Stimulated activated naive CD8-positive, alpha-beta T cell treated with anti-CD3 and anti-CD28 coated beads, Interleukin-15, amount 100 ng/mL, for 72 hours (primary cell): Measurements from ENCODE around the gene PIK3R4.
A peak's percentile ranks its signal among the peaks of the same experiment; 100 is the strongest.

ENCODE experiments used
- ATAC-seq: fragments of 150-1000 bp; cut with Tn5 transposase; 2 replicates; pipeline ENCODE4 v1.10.0; 2021; ENCODE audit warnings: mild to moderate bottlenecking, moderate library complexity
- DNase-seq, 2 donors: peaks; one replicate each; pipeline ENCODE4 v3.0.0; 2021 to 2022
- H3K27ac Mint-ChIP-seq, 2 donors: one replicate each; pipeline ENCODE4 v1.8.0; 2022; ENCODE audit warnings: mild to moderate bottlenecking in 2 of 2, mixed read lengths in 2 of 2, moderate library complexity in 2 of 2
- H3K27me3 Mint-ChIP-seq: one replicate; pipeline ENCODE4 v1.8.0; 2022; ENCODE audit warnings: mixed read lengths
- H3K4me1 Mint-ChIP-seq: one replicate; pipeline ENCODE4 v1.8.0; 2022; ENCODE audit warnings: mild to moderate bottlenecking, mixed read lengths
- H3K4me3 Mint-ChIP-seq, 2 donors: one replicate each; pipeline ENCODE4 v1.8.0; 2022; ENCODE audit warnings: mild to moderate bottlenecking in 2 of 2, mixed read lengths in 2 of 2, moderate library complexity in 1 of 2
- H3K9me3 Mint-ChIP-seq, 2 donors: one replicate each; pipeline ENCODE4 v1.8.0; 2022; ENCODE audit warnings: mixed read lengths in 2 of 2

The PIK3R4 gene

GRCh38 chr3:130758624-130759369, 12.2 kb upstream of the PIK3R4 start:
- ATAC-seq (no peak), DNase-seq (no peak)
- peaks cover 3% of the 10 kb centered on the region for H3K27me3 Mint-ChIP-seq
- no peaks in the 10 kb centered on the region for H3K9me3 Mint-ChIP-seq
- H3K4me3 Mint-ChIP-seq: no peak overlapping the region
- peaks cover 11% of the 10 kb centered on the region for H3K4me1 Mint-ChIP-seq
- H3K27ac Mint-ChIP-seq: no peak overlapping the region

DNA sequence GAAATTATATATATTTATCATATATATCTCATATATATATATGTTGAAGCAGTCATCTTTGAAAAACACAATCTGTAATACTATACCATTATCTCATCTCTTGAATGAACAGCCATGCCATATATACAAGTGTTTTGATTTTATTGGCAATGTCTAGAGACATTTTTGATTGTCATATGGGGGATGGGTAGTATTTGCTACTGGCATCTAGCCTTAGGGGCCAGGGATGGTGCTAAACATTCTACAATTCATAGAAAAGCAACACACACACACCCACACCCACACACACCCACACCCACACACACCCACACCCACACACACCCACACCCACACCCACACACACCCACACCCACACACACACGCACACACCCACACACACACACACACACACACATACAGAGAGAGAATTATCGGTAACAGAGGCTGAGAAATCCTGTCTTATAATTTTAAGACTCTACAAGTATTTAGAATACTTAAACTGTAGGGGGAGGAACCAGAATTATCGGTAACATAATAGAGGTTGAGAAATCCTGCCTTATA, 11.1 kb upstream of the PIK3R4 start:
- Mint-ChIP-seq H3K9me3 (no peaks in the 10 kb centered on the region), H3K4me3 (no peak overlapping the region), H3K27ac (peak overlapping the region in 1 of 2 donors; percentile 54), H3K27me3 (no peaks in the 10 kb centered on the region), H3K4me1 (peaks cover 11% of the 10 kb centered on the region)
- DNase-seq (no peak), ATAC-seq (no peak)

GRCh38 chr3:130755666-130756065, 9.0 kb upstream of the PIK3R4 start:
- H3K27ac Mint-ChIP-seq: no peak overlapping the region
- H3K4me3 Mint-ChIP-seq: no peak overlapping the region
- DNase-seq (no peak), ATAC-seq (no peak)
- H3K9me3 Mint-ChIP-seq: no peaks in the 10 kb centered on the region
- no peaks in the 10 kb centered on the region for H3K4me1 Mint-ChIP-seq
- H3K27me3 Mint-ChIP-seq: no peaks in the 10 kb centered on the region

GRCh38 chr3:130748981-130749380, 2.4 kb upstream of the PIK3R4 start:
- Mint-ChIP-seq H3K9me3 (no peaks in the 10 kb centered on the region), H3K27ac (no peak overlapping the region), H3K4me3 (no peak overlapping the region), H3K4me1 (peaks cover 25% of the 10 kb centered on the region), H3K27me3 (no peaks in the 10 kb centered on the region)
- DNase-seq (no peak), ATAC-seq (no peak)

DNA sequence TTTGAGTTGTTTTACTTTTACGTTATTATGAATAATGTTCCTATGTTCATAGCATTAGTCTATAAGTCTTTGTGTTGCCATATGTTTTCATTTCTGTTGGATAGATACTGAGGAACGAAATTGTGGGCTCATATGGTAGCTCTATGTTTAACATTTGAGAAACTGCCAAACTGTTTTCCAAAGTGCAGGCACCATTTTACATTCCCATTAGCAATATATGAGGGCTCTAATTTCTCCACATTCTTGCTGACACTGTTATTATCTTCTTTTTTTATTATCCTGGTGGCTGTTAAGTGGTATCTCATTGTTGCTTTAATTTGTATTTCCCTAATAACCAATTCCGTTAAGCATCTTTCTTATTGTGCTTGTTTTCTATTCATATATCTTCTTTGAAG, 1.8 kb upstream of the PIK3R4 start:
- peaks cover 30% of the 10 kb centered on the region for H3K4me1 Mint-ChIP-seq
- H3K27me3 Mint-ChIP-seq: no peaks in the 10 kb centered on the region

GRCh38 chr3:130743354-130743753, 3.3 kb downstream of the PIK3R4 start:
- peak overlapping the region; percentile 44 to 56 for H3K4me3 Mint-ChIP-seq
- no peaks in the 10 kb centered on the region for H3K9me3 Mint-ChIP-seq
- H3K4me1 Mint-ChIP-seq: peaks cover 64% of the 10 kb centered on the region
- H3K27ac Mint-ChIP-seq: no peak overlapping the region
- DNase-seq (no peak), ATAC-seq (no peak)
- no peaks in the 10 kb centered on the region for H3K27me3 Mint-ChIP-seq

More for the DNA sequence above, 1.8 kb upstream of the PIK3R4 start:
- no peaks in the 10 kb centered on the region for H3K9me3 Mint-ChIP-seq
- H3K27ac Mint-ChIP-seq: peak overlapping the region in 1 of 2 donors; percentile 84
- peak overlapping the region; percentile 85 to 88 for H3K4me3 Mint-ChIP-seq
- DNase-seq: no peak
- ATAC-seq: no peak

DNA sequence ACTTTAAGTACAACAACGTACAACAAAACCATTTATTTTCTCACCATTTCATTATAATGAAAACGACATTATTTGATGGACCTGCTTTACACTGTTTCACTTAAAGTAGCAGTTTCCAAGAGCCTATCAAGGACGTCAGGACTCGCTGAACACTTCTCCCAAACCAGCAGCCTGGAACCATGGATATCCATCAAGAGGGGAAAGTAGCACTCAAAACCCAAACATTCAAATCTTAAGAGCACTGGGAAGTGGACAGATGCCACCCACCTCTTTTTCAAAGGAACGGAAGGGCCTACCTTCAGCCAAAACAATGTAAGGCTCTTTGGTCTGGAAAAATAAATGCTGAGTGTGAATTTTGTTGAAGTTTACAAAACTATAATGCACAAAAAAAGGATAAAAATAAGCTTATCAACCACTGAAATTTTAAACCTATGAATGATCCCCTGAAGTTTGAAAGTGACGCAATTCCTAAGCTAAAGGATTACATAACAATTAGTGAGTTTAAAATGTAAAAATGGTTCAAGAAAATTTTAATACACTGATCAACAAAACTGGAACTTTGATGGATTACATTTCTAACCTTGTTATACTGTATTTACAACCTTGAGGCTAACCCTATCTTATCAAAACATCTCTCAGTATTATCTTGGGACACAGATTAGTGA, 4.6 kb downstream of the PIK3R4 start:
- peak overlapping the region in 1 of 2 donors; percentile 10 for H3K4me3 Mint-ChIP-seq
- H3K27me3 Mint-ChIP-seq: no peaks in the 10 kb centered on the region
- H3K27ac Mint-ChIP-seq: no peak overlapping the region
- no peaks in the 10 kb centered on the region for H3K9me3 Mint-ChIP-seq
- peaks cover 70% of the 10 kb centered on the region for H3K4me1 Mint-ChIP-seq
- ATAC-seq (no peak), DNase-seq (no peak)

GRCh38 chr3:130739848-130740247, 6.8 kb downstream of the PIK3R4 start:
- Mint-ChIP-seq H3K4me3 (no peak overlapping the region), H3K27ac (no peak overlapping the region), H3K4me1 (peaks cover 64% of the 10 kb centered on the region), H3K27me3 (no peaks in the 10 kb centered on the region), H3K9me3 (no peaks in the 10 kb centered on the region)
- DNase-seq: no peak
- no peak for ATAC-seq

DNA sequence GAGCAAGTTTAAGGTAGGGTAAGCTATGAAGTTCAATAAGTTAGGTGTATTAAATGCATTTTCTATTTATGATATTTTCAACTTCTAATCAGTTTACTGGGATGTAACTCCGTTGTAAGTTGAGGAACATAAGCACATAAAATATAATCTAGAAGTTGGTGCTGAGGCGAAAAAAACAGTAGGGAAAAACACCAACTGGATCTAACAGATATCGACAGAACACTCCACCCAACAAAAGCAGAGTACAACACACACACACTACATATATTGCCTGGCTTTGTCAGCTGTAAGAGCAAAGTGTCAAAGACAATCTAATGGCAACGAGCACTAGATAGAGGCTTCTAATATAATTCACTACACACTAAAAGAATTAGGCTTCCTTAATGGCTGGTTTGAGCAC, 8.4 kb downstream of the PIK3R4 start:
- Mint-ChIP-seq H3K4me3 (no peak overlapping the region), H3K27me3 (no peaks in the 10 kb centered on the region), H3K9me3 (no peaks in the 10 kb centered on the region), H3K4me1 (peaks cover 48% of the 10 kb centered on the region), H3K27ac (no peak overlapping the region)
- no peak for DNase-seq
- no peak for ATAC-seq

- Mint-ChIP-seq H3K9me3 (no peaks in the 10 kb centered on the region), H3K27me3 (no peaks in the 10 kb centered on the region), H3K27ac (no peak overlapping the region), H3K4me3 (no peak overlapping the region), H3K4me1 (peaks cover 42% of the 10 kb centered on the region)
- ATAC-seq: no peak
- no peak for DNase-seq
These were observed 9.0 kb downstream of the PIK3R4 start for GRCh38 chr3:130737622-130738021.

GRCh38 chr3:130733236-130733875, 13.3 kb downstream of the PIK3R4 start:
- H3K4me3 Mint-ChIP-seq: no peak overlapping the region
- H3K27me3 Mint-ChIP-seq: no peaks in the 10 kb centered on the region
- H3K4me1 Mint-ChIP-seq: peaks cover 16% of the 10 kb centered on the region
- DNase-seq (no peak), ATAC-seq (no peak)
- H3K9me3 Mint-ChIP-seq: no peaks in the 10 kb centered on the region
- no peak overlapping the region for H3K27ac Mint-ChIP-seq

GRCh38 chr3:130732501-130732900, 14.1 kb downstream of the PIK3R4 start:
- ATAC-seq: no peak
- peaks cover 8% of the 10 kb centered on the region for H3K4me1 Mint-ChIP-seq
- no peaks in the 10 kb centered on the region for H3K27me3 Mint-ChIP-seq
- H3K9me3 Mint-ChIP-seq: no peaks in the 10 kb centered on the region
- no peak for DNase-seq
- H3K27ac Mint-ChIP-seq: no peak overlapping the region
- H3K4me3 Mint-ChIP-seq: no peak overlapping the region

DNA sequence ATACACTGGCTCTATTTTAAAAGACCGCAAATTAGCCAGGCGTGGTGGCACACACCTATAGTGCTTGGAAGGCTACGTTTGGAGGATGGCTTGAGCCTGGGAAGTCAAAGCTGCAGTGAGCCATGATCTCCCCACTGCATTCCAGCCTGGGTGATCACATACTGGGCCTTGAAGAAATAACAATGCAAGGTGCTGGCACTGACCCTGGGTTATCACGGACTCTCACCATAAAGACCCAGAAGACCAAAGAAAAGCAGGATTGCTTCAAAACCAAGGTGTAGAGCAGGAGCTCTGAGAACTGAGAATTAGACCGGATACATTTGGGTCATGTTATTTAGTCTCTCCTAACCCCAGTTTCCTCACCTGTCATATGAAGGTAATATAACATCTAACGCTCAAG, 14.8 kb downstream of the PIK3R4 start:
- Mint-ChIP-seq H3K27me3 (no peaks in the 10 kb centered on the region), H3K4me1 (peaks cover under 1% of the 10 kb centered on the region), H3K27ac (no peak overlapping the region), H3K9me3 (no peaks in the 10 kb centered on the region), H3K4me3 (no peak overlapping the region)
- no peak for ATAC-seq
- no peak for DNase-seq

DNA sequence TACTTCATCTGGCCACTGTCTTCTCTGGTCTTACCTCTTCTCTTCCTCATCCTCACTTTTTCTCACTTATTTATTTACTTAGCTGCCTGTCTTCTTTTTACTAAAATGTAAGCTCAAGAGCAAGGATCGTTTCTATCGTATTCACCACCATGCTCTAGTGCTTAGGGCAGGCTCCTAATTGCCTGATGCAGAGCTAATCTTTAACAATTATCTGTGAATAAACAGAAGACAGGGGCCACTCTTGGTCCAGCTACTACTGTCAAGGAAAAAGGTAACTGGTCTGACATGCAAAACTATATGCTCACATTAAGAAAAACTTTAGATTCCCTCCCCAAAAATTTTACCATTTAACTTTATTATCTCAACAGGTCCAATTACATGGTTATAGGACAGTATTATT, 17.5 kb downstream of the PIK3R4 start:
- Mint-ChIP-seq H3K27me3 (no peaks in the 10 kb centered on the region), H3K9me3 (no peaks in the 10 kb centered on the region), H3K4me3 (no peak overlapping the region), H3K4me1 (no peaks in the 10 kb centered on the region), H3K27ac (no peak overlapping the region)
- DNase-seq (no peak), ATAC-seq (no peak)

- Mint-ChIP-seq H3K27ac (no peak overlapping the region), H3K9me3 (no peaks in the 10 kb centered on the region), H3K27me3 (no peaks in the 10 kb centered on the region), H3K4me3 (no peak overlapping the region), H3K4me1 (no peaks in the 10 kb centered on the region)
- DNase-seq: no peak
- ATAC-seq: no peak
These were observed 18.6 kb downstream of the PIK3R4 start for GRCh38 chr3:130728037-130728436.

GRCh38 chr3:130725746-130726145, 20.9 kb downstream of the PIK3R4 start:
- no peaks in the 10 kb centered on the region for H3K27me3 Mint-ChIP-seq
- H3K4me1 Mint-ChIP-seq: no peaks in the 10 kb centered on the region
- no peak overlapping the region for H3K27ac Mint-ChIP-seq
- no peak overlapping the region for H3K4me3 Mint-ChIP-seq
- DNase-seq (no peak), ATAC-seq (no peak)
- no peaks in the 10 kb centered on the region for H3K9me3 Mint-ChIP-seq
